BJ (cell line): ENCODE measurements around the gene ATXN1L. TPM values are rescaled to one million over a fixed set of nuclear protein-coding genes. Genes with fewer than 3 reads are reported as not detected.

Experiments used
- CTCF ChIA-PET: fragments of 350-600 bp; formaldehyde crosslinking; extraction: SDS; loops from one replicate; lab custom pipeline; 2021; ENCODE audit warnings: antibody characterized with exemption, inconsistent platforms; lab: Yijun Ruan, JAX
- POLR2A ChIA-PET: fragments of 300-600 bp; sonication (Branson Sonifier 250); formaldehyde crosslinking; extraction: SDS; loops from one replicate; lab custom pipeline; 2021; ENCODE audit warnings: antibody characterized with exemption; lab: Charles Lee
- DNase-seq: peaks from one replicate; pipeline ENCODE4 v3.0.0-alpha.2; 2011; ENCODE audit warnings: low read depth
- H3K27me3 ChIP-seq: 2 replicates; pipeline ENCODE4 v1.6.0; 2011; ENCODE audit warnings: low read length; ENCODE audit not compliant: control insufficient read depth, insufficient read depth
- H3K36me3 ChIP-seq: 2 replicates; pipeline ENCODE4 v1.5.1; 2011; ENCODE audit warnings: low read length; ENCODE audit not compliant: control insufficient read depth, insufficient read depth
- H3K4me3 ChIP-seq: 2 replicates; pipeline ENCODE4 v1.5.1; 2011; ENCODE audit warnings: low read depth, mild to moderate bottlenecking, control low read depth, low read length
- polyA plus RNA-seq: library from polyadenylated mRNA; depleted of rRNA; stranded (reverse); fragments of >200 nt; gene quantifications from 2 replicates; pipeline ENCODE4 v1.2.3, GENCODE V29; 2011
- TF ChIP-seq, protein P1 (sequence below): IDR thresholded peaks from 2 replicates; pipeline ENCODE4 v1.5.1; 2011; ENCODE audit warnings: low read depth, mild to moderate bottlenecking, control low read depth, inconsistent platforms, low read length, moderate library complexity; ENCODE audit not compliant: insufficient read depth

Gene ATXN1L
- polyA plus RNA-seq, 1 experiment = 13.6 TPM

DNA sequence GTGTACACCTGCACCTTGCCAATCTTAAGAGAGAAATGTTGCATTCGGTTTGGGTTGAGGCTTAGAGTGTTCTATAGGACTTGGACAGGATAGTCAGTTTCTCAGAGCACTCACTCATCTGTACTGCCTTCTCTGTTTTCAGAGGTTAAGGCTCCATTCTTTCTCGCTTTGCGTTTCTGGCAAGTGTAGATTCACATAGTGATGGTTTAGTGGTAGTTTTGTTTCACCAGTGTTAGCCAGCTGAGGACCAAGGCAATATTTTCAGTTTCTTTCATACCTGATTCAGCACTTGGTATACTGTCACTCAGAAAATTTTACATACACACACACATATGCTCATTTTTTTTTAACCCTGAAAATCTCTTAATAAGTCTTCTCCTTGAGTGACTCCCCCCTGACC lies 1.3 kb downstream of the ATXN1L start:
- Histone ChIP-seq H3K4me3 (peak overlapping the region; percentile 93), H3K27me3 (no peaks in the 10 kb centered on the region), H3K36me3 (peaks cover 28% of the 10 kb centered on the region)
- CTCF ChIA-PET = interaction anchor here (1.5 kb wide), 1 partner anchor 16 kb away, joined by 4 read pairs; no protein-coding TSS in a partner anchor
- no peak for DNase-seq
- POLR2A ChIA-PET = no interaction called here
- TF ChIP-seq, protein P1, sequence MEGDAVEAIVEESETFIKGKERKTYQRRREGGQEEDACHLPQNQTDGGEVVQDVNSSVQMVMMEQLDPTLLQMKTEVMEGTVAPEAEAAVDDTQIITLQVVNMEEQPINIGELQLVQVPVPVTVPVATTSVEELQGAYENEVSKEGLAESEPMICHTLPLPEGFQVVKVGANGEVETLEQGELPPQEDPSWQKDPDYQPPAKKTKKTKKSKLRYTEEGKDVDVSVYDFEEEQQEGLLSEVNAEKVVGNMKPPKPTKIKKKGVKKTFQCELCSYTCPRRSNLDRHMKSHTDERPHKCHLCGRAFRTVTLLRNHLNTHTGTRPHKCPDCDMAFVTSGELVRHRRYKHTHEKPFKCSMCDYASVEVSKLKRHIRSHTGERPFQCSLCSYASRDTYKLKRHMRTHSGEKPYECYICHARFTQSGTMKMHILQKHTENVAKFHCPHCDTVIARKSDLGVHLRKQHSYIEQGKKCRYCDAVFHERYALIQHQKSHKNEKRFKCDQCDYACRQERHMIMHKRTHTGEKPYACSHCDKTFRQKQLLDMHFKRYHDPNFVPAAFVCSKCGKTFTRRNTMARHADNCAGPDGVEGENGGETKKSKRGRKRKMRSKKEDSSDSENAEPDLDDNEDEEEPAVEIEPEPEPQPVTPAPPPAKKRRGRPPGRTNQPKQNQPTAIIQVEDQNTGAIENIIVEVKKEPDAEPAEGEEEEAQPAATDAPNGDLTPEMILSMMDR = no peak

DNA sequence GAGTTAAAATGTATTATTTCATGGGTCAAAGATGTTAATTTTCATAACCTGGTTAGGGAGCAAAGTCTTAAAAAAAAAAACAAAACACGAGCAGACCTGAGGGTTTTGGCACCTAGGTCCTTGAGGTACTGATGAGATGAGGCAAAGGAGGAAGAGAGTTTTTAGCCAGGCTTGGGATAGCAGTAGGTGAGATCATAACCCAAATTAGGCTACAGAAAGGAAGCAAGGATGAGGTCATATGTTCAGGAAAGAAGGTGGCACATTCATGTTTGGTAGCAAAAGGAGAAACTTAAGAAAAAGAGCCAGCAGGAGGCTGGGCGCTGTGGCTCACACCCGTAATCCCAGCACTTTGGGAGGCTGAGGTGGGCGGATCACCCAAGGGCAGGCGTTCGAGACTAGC lies 2.8 kb downstream of the ATXN1L start:
- Histone ChIP-seq H3K36me3 (peaks cover 31% of the 10 kb centered on the region), H3K4me3 (no peak overlapping the region), H3K27me3 (no peaks in the 10 kb centered on the region)
- TF ChIP-seq, protein P1 = no peak
- POLR2A ChIA-PET = no interaction called here
- DNase-seq = no peak
- CTCF ChIA-PET = interaction anchor here (1.0 kb wide), 1 partner anchor 34 kb away, joined by 3 read pairs; no protein-coding TSS in a partner anchor

DNA sequence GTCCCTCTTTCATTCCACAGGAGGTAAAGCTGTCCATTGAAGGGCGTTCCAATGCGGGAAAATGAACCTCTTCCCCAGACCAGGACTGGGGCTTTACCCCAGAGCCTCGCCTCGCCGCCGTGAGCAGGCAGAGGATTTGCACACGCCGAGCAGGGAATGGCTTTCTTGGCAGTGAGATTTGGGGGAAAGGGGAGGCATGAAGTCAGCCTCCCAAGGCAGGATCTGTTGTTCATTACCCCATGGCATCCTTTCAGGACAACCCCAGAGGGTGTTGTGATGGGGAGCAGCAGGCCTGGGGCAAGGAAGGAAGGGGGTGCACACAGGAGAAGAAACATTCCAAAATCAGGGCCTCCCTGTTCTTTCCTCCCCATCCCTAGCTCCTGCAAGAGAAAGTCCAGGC lies 6.0 kb downstream of the ATXN1L start:
- no peaks in the 10 kb centered on the region for H3K27me3 ChIP-seq
- POLR2A ChIA-PET = no interaction called here
- no peak overlapping the region for H3K4me3 ChIP-seq
- CTCF ChIA-PET = no interaction called here
- no peak for DNase-seq
- TF ChIP-seq, protein P1 = no peak
- H3K36me3 ChIP-seq = peaks cover 34% of the 10 kb centered on the region

DNA sequence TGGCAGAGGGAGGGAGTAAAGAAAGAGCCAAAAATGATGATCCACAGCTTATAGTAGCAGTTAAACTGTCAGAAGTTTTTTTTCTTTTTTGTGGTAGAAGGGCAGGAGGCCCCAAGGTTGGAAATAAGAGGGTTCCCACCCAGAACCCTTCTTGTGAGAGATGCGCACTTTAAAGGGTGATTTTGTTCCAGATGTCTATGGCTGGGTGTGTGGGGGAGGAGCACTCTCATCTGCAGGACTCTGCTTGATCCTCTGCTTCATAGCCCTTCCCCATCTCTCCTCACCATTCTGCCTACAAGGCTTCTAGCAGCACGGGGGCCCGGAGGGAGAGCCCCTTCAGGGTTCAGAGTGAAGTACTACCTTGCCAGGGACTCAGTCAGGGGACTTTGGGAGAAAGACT lies 6.4 kb downstream of the ATXN1L start:
- ChIA-PET POLR2A (no interaction called here), CTCF (no interaction called here)
- Histone ChIP-seq H3K27me3 (no peaks in the 10 kb centered on the region), H3K36me3 (peaks cover 34% of the 10 kb centered on the region), H3K4me3 (no peak overlapping the region)
- DNase-seq = no peak
- TF ChIP-seq, protein P1 = no peak

DNA sequence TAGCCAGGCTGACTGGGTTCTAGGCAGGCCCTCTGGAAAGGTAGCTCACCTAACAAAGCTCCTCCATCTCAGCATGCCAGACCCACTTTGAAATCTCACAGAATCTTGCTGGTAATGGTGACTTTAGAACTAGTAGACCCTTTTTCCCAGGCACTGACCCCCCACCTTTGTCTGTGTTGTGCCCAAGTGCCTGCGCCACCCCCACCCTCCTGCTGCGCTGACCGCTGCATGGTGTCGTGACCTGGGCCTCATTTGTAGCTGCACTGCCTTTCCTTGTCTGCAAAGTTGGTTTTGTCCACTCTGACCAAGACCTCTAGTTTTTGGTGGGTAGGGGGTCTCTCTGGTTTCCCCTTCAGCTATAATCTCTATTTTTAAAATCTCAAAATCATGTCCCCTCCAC lies 6.8 kb downstream of the ATXN1L start:
- Histone ChIP-seq H3K27me3 (no peaks in the 10 kb centered on the region), H3K4me3 (no peak overlapping the region), H3K36me3 (peaks cover 34% of the 10 kb centered on the region)
- TF ChIP-seq, protein P1 = no peak
- POLR2A ChIA-PET = no interaction called here
- CTCF ChIA-PET = interaction anchor here (1.0 to 1.1 kb wide), 2 partner anchors 30 to 109 kb away, joined by 3 to 5 read pairs; no protein-coding TSS in a partner anchor
- DNase-seq = no peak
